HT1080 (cell line): ENCODE measurements around the gene ACOX2. TPM values are rescaled to one million over a fixed set of nuclear protein-coding genes. Genes with fewer than 3 reads are reported as not detected.

Experiments used
- DNase-seq: peaks from one replicate; pipeline ENCODE4 v3.0.0-alpha.2; 2015; ENCODE audit warnings: low read depth
- total RNA-seq: library from RNA; depleted of rRNA; stranded (reverse); fragments of >200 nt; shearing (Covaris generic); gene quantifications from 2 replicates; pipeline ENCODE4 v1.2.3, GENCODE V29; 2014

Gene ACOX2
- total RNA-seq, 1 experiment from 2014 or later = 69.8 TPM

GRCh38 chr3:58567251-58567515 is 30.2 kb upstream of the ACOX2 start:
- no peak for DNase-seq

- no peak for DNase-seq
Measured at GRCh38 chr3:58566398-58567250, 29.6 kb upstream of the ACOX2 start.

GRCh38 chr3:58565621-58566397 is 28.8 kb upstream of the ACOX2 start:
- DNase-seq = no peak

GRCh38 chr3:58564456-58565160 is 27.6 kb upstream of the ACOX2 start:
- DNase-seq = peak; percentile 93

GRCh38 chr3:58564054-58564453 is 27.1 kb upstream of the ACOX2 start:
- DNase-seq = no peak

- DNase-seq = peak; percentile 88
Measured at GRCh38 chr3:58563386-58564035, 26.5 kb upstream of the ACOX2 start.

GRCh38 chr3:58562498-58562897 is 25.5 kb upstream of the ACOX2 start:
- no peak for DNase-seq

GRCh38 chr3:58560771-58561311 is 23.9 kb upstream of the ACOX2 start:
- peak; percentile 97 for DNase-seq

GRCh38 chr3:58559586-58559985 is 22.6 kb upstream of the ACOX2 start:
- DNase-seq = no peak

GRCh38 chr3:58557491-58557890 is 20.5 kb upstream of the ACOX2 start:
- no peak for DNase-seq

- no peak for DNase-seq
Measured at GRCh38 chr3:58556761-58557221, 19.8 kb upstream of the ACOX2 start.

GRCh38 chr3:58556001-58556400 is 19.0 kb upstream of the ACOX2 start:
- DNase-seq = no peak

GRCh38 chr3:58555203-58555602 is 18.2 kb upstream of the ACOX2 start:
- DNase-seq = no peak

- DNase-seq = no peak
Measured at GRCh38 chr3:58553003-58553402, 16.0 kb upstream of the ACOX2 start.

- no peak for DNase-seq
Measured at GRCh38 chr3:58551636-58552180, 14.7 kb upstream of the ACOX2 start.

GRCh38 chr3:58544541-58544940 is 7.6 kb upstream of the ACOX2 start:
- DNase-seq = no peak

GRCh38 chr3:58540176-58540858 is 3.3 kb upstream of the ACOX2 start:
- no peak for DNase-seq

- peak; percentile 53 for DNase-seq
Measured at GRCh38 chr3:58539626-58540025, 2.6 kb upstream of the ACOX2 start.

GRCh38 chr3:58537412-58538301 is 667 bp upstream of the ACOX2 start:
- no peak for DNase-seq
